Measurements from ENCODE around the gene SELL. TPM values are rescaled to one million over a fixed set of nuclear protein-coding genes. Genes with fewer than 3 reads are reported as not detected.

Gene SELL
- total and polyA plus RNA-seq, 2 of the 8 experiments (the other 6 are each of a cell fraction or from before 2014, with no cell fraction given) = not detected

DNA sequence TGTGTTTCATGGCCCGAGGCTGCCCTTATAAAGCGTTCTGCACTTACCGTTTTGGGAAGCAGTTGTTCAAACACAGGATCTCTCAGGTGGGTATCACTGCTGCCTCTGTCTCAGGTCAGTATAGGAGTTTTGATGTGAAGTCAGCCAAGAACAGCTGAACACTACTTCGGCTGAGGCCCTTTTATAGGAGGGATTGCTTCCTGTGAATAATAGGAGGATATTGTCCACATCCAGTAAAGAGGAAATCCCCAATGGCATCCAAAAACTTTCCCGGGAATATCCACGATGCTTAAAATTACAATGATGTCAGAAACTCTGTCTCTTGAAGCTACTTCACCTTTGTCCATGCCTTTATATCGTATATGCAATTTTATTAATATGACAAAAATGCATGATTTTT lies 22.5 kb upstream of the SELL start, which contains the start of gene SELE:
Gene SELE (minus strand): TSS at position 156 of the 400 bp plus-strand sequence. CDS start 467 bp downstream, outside the sequence.
- Histone ChIP-seq H3K4me2 (ENCODE audit: insufficient read depth in 1 of 2, low read depth in 2 of 2, low read length in 2 of 2) (no peak within 1 kb of the TSS), H3K4me3 (ENCODE audit: extremely low read depth in 1 of 4, insufficient read depth in 2 of 4, low read depth in 3 of 4, low read length in 4 of 4) (no peak within 1 kb of the TSS), H3K18ac (ENCODE audit: extremely low read depth, low read length) (no peak within 1 kb of the TSS), H3K9ac (replicated peaks in 1 of 4; ENCODE audit: extremely low read depth in 1 of 4, low read depth in 3 of 4, low read length in 3 of 4) (no peak within 1 kb of the TSS), H4K91ac (replicated peaks; ENCODE audit: insufficient read length, low read length) (no peak within 1 kb of the TSS), H3K27me3 (replicated peaks in 1 of 4; ENCODE audit: control insufficient read depth in 3 of 4, extremely low read depth in 1 of 4, insufficient read depth in 3 of 4, low read length in 3 of 4) (no peaks in the 10 kb centered on the region), H3K56ac (replicated peaks; ENCODE audit: insufficient read length, low read depth, low read length) (no peak within 1 kb of the TSS), H3K79me2 (ENCODE audit: control insufficient read depth in 1 of 2, insufficient read depth in 2 of 2, low read length in 2 of 2) (no peaks in the 10 kb centered on the region), H2BK12ac (ENCODE audit: low read depth, low read length) (no peak within 1 kb of the TSS), H2BK15ac (ENCODE audit: low read length) (no peak within 1 kb of the TSS), H4K5ac (ENCODE audit: insufficient read length, low read depth, low read length) (no peak within 1 kb of the TSS), H2BK20ac (ENCODE audit: low read length) (no peak within 1 kb of the TSS), H3K4ac (replicated peaks; ENCODE audit: insufficient read length, low read depth, low read length) (no peak within 1 kb of the TSS), H3K36me3 (ENCODE audit: control insufficient read depth in 2 of 4, insufficient read depth in 4 of 4, low read length in 3 of 4) (no peaks in the 10 kb centered on the region), H2BK5ac (ENCODE audit: low read depth, low read length) (no peak within 1 kb of the TSS), H2BK120ac (replicated peaks; ENCODE audit: low read depth, low read length) (no peak within 1 kb of the TSS), H3K14ac (ENCODE audit: insufficient read length) (no peak within 1 kb of the TSS), H2AFZ (ENCODE audit: low read length) (no peak within 1 kb of the TSS), H3K9me3 (ENCODE audit: insufficient read depth in 2 of 2, low read depth in 1 of 2, low read length in 1 of 2) (no peaks in the 10 kb centered on the region), H3K23me2 (ENCODE audit: low read depth, low read length) (no peaks in the 10 kb centered on the region), H2AK5ac (ENCODE audit: low read depth, low read length) (no peak within 1 kb of the TSS), H3K4me1 (replicated peaks in 1 of 4; ENCODE audit: control insufficient read depth in 3 of 4, insufficient read depth in 4 of 4, low read length in 3 of 4) (peaks cover 0 to 2% (median 0%) of the 10 kb centered on the region in 4 experiments; a peak in 2 of 7 replicates), H3K27ac (ENCODE audit: low read depth, low read length) (no peak within 1 kb of the TSS), H3K23ac (ENCODE audit: insufficient read length) (no peak within 1 kb of the TSS), H4K8ac (ENCODE audit: extremely low read depth, insufficient read depth, low read length) (no peak within 1 kb of the TSS), H3K79me1 (ENCODE audit: low read depth, low read length) (no peaks in the 10 kb centered on the region), H4K20me1 (replicated peaks in 1 of 2; ENCODE audit: control insufficient read depth in 1 of 2, insufficient read depth in 2 of 2, low read length in 2 of 2) (no peaks in the 10 kb centered on the region)
- FAIRE-seq = no peak
- CTCF ChIA-PET (ENCODE audit: partially characterized antibody) = interaction anchor here (1.2 to 2.4 kb wide), 2 partner anchors 22 to 76 kb away, joined by 5 to 6 read pairs; no protein-coding TSS in a partner anchor
- WGBS, 2 experiments (ENCODE audit: extremely low coverage in 1 of 2, insufficient coverage in 1 of 2, insufficient read length in 1 of 2, insufficient replicate concordance in 2 of 2, low coverage in 1 of 2, low lambda C conversion rate in 2 of 2, missing lambda C conversion rate in 1 of 2) = 92% methylated on average over 7 of the region's 7 CpGs; no CpG with 5 or more reads in 1 of the 2 experiments
- POLR2A ChIA-PET (ENCODE audit: partially characterized antibody) = no interaction called here
- no peak for DNase-seq (ENCODE audit: low read depth in 1 of 2, low spot score in 2 of 2)
- TF ChIP-seq RNF2 (IDR thresholded peaks at IDR 0.05; ENCODE audit: borderline replicate concordance, low read depth, low read length, missing control alignments, poor library complexity, severe bottlenecking) = no peak

Data from H1 (cell line).